Measurements from ENCODE around the gene MAP2K5.

Gene MAP2K5

GRCh38 chr15:67731112-67731721 lies 188.7 kb downstream of the MAP2K5 start:
- no peak for TF ChIP-seq CTCF (IDR thresholded peaks at IDR 0.05; ENCODE audit: insufficient read depth, missing control alignments)
- DNase-seq (ENCODE audit: insufficient read length, low spot score) (no peak), FAIRE-seq (no peak)

- DNase-seq (ENCODE audit: insufficient read length, low spot score) (no peak), FAIRE-seq (no peak)
- TF ChIP-seq CTCF (IDR thresholded peaks at IDR 0.05; ENCODE audit: insufficient read depth, missing control alignments): no peak
Measured at GRCh38 chr15:67732164-67732563, 189.7 kb downstream of the MAP2K5 start.

- FAIRE-seq (no peak), DNase-seq (ENCODE audit: insufficient read length, low spot score) (no peak)
- no peak for TF ChIP-seq CTCF (IDR thresholded peaks at IDR 0.05; ENCODE audit: insufficient read depth, missing control alignments)
Measured at GRCh38 chr15:67732671-67733374, 190.3 kb downstream of the MAP2K5 start.

- FAIRE-seq (no peak), DNase-seq (ENCODE audit: insufficient read length, low spot score) (no peak)
- no peak for TF ChIP-seq CTCF (IDR thresholded peaks at IDR 0.05; ENCODE audit: insufficient read depth, missing control alignments)
Measured at GRCh38 chr15:67735896-67736295, 193.4 kb downstream of the MAP2K5 start.

GRCh38 chr15:67736810-67737209 lies 194.3 kb downstream of the MAP2K5 start:
- no peak for TF ChIP-seq CTCF (IDR thresholded peaks at IDR 0.05; ENCODE audit: insufficient read depth, missing control alignments)
- no peak for FAIRE-seq
- DNase-seq (ENCODE audit: insufficient read length, low spot score): no peak

- TF ChIP-seq CTCF (IDR thresholded peaks at IDR 0.05; ENCODE audit: insufficient read depth, missing control alignments): no peak
- no peak for DNase-seq (ENCODE audit: insufficient read length, low spot score)
- FAIRE-seq: no peak
Measured at GRCh38 chr15:67738056-67738455, 195.6 kb downstream of the MAP2K5 start.

GRCh38 chr15:67740405-67740804 lies 197.9 kb downstream of the MAP2K5 start:
- FAIRE-seq: no peak
- no peak for TF ChIP-seq CTCF (IDR thresholded peaks at IDR 0.05; ENCODE audit: insufficient read depth, missing control alignments)
- DNase-seq (ENCODE audit: insufficient read length, low spot score): no peak
